SW 1271 (cell line): ENCODE results near the gene SCN8A.
"Not testable (repeated sequence)": the region's sequence is repeated elsewhere in the genome, so short reads cannot be mapped to it uniquely, and the experiment has no call there.

Experiments used
- DNase-seq, 2 experiments: peaks; one replicate each; lab custom pipeline; 2025; lab: John Stamatoyannopoulos, UW

The SCN8A gene

DNA sequence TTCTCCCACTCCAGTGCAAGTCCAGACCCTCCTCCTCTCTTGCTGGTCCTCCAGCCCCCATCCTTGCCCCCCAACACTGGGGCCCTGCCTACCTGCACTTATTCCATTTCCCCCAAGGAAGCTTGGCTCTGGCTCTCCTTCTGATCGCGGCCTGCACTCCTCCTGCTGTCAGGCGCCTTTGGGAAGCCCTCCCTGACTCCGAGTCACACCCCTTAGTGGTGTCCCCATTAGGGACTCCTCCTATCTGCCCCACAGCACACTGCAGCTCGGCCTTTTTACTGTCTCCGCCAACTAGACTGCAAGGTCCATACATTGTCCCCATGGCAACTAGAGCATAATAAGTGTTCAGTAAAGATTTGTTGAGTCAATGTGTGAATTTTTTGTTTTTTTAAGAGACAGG lies 224.5 kb downstream of the SCN8A start:
- DNase-seq, result no peak

DNA sequence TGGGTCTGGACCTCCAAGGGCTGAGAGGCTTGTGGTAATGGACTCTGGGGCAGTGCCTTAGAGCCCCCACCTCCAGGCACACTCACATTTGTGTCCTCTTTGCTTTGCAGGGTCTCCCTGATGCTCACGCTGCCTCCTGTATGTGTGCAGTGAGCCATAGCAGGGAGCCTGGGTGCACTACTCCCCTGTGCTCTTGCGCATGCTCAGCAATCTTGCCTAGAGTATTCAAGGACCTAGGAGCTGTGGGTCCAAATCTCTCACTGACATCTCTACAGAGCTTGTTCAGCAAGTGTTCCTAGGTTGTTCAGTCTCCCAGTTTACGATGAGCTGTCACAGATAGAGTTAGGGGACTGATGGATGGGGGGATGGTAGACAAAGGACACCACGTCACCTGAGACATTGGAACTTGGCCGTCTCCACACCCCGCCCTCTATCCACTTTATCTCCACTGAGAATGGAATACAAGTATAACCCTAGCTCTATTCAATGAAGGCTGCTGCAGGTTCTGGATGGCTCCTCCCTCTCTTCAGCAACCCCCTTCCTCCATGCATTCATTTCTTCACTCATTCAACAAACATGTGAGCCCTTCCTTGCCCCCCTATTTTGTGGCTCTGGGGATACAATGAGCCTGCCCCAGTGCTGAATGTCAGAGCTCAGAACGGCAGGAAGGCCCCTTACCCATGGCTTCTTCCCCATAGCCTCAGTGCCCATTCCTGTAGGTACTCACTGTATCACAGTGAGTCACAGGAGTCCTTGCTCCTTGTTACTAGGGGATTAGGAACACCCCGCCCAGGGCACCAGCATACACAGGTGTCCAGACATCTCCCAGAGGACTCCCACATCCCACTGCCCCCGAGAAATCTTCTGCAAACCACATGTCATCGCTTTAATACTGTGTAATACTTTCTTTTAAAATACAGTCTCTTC lies 226.3 kb downstream of the SCN8A start:
- no peak for DNase-seq

- no peak for DNase-seq
Measured at GRCh38 chr12:51818086-51818485, 227.1 kb downstream of the SCN8A start.

GRCh38 chr12:51818566-51819300 lies 227.7 kb downstream of the SCN8A start:
- DNase-seq, result no peak

- DNase-seq, result peak in 1 of 2 experiments; percentile 51
Measured at GRCh38 chr12:51819736-51820525, 228.9 kb downstream of the SCN8A start.

- peak; percentile 53 to 79 for DNase-seq
Measured at GRCh38 chr12:51820526-51821439, 229.8 kb downstream of the SCN8A start.

DNA sequence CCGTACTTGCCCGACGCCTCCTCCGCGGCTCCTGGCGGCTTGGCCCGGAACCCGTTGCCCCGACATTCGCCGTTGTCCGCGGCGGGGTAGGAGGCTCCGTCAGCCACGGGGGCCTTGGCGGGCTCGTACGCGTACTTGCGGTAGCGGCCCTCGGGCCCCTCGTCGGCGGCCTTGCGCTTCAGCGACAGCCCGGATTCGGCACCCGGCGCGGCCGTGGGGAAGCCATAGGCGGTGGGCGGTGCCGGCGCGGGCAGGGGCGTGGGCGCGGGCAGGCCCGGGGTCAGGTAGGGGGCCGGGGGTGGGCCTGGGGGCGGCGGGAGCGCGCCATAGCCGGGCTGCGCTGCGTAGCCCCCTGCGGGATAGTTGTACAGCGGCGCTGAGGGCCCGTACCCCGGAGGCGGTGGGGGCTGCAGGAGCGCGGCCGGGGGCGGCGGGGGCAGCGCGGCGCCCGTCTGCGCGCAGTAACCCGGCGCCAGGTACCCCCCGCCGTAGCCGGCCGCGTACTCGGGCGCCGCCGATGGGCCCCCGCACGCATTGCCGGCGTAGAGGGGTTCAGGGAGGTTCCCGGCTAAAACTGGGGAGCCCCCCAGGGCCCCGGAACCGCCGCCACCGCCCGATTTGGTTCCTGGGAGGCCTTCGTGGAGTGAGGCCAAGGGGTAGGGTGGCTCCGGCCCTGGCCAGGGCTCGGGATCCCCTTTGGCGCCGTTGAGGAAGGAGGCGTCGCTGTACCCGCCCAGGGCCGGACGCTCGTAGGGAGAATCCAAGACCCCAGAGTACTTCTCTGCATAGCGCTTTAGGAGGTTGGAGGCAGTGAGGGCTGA lies 230.6 kb downstream of the SCN8A start:
- no peak for DNase-seq

DNA sequence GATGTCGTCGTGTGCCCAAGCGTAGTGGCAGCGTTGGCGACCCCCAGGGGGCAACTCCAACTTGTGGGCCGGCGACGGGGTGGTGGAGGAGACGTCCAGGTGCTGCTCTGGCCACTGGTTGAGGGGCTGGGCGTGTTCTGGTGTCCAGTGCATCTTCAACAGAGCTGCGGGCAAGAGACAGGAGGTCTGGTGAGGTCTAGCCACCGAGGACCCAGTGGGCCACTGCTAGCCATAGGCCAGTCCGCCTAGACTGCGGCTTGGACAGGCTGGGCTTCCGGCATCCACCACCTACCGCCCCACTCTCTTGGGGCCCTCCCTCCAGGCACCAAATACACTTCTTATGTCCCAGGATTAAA lies 231.2 kb downstream of the SCN8A start:
- DNase-seq, result no peak

DNA sequence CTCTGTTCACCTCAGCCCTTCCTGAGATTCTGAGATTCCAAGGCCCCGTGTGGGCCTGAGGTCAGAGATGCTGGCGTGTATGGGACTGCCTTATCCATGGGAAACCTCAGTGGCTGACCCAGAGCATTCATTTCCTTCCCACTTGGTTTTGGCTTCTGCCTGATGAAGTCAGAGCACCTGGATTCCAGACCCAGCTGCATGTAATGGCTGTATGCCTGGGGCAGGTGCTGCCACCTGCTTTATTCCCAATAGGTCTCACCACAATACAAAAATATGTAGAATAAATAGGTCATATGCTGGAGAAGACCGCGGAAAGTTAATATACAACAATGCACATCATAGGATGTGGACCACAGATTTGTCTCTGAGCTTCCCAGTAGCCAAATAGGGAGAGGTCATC lies 231.9 kb downstream of the SCN8A start:
- no peak for DNase-seq

DNA sequence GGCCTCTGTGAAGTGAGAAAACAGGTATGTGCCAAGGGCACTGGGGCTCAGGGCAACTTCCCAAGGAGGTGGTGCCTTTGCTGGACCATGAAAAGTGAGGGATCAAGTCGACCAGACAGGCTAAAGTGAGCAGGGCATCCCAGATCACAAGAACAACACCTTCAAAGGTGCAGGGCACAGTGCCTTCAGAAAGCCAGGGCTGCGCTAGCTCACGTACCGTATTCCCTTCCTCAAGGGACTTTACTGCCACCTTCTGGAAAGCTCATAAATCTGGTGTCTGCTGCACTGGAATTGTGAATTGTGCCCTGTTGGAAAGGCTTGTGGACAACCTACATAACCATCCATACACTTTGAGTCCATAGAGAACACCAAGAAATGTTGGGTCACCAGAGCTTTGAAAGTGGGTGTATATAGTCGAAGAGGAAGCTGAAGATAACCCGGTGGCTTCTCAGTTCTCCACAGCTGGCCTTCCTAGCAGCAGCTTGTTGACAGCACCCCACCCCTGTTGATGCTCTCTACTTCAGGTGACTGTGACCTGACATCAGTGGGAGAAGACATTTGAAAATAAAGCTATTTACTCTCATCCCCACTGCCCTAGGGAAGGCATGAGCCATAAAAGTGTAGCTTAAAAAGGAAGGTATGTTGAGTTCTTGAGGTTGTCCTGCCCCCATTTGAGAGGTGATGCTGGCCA lies 233.0 kb downstream of the SCN8A start:
- peak; percentile 59 to 79 for DNase-seq

DNA sequence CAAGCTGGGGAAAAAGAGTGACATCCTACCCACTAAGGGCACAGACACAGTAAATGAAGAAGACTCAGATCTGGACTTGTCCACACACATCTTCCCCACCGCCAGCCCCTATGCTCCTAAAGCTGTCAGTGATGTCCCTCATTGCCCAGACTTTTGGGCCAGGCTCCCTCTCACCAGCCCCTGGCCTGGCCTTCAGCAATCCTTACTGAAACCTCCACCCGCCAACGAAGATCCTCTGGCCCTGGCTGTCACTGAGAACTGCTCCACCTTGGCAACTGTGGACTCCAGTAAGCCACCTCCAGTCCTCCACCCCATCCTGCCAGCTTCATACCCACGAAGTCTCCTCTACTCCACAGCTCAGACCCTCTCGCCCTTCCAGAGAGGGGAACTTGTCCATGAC lies 234.2 kb downstream of the SCN8A start:
- DNase-seq, result no peak

DNA sequence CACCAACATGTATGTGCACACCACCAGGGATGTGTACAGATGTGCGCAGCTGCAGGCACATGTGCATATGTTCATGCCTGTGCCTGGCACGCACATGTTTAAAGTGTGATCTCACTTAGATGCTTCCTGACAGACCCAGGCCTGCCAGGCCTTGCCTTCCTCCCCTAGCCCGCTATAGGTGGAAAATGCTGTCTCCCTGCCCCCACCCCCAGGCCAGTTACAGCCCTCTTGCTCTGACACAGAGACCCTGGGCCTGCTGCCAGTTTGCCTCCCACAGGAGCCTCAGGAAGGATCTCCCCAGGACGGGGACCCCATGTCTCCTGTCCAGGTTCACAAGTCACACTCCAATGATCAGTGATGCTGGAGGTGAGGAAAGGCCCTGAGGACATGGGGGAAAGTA lies 235.8 kb downstream of the SCN8A start:
- no peak for DNase-seq

DNA sequence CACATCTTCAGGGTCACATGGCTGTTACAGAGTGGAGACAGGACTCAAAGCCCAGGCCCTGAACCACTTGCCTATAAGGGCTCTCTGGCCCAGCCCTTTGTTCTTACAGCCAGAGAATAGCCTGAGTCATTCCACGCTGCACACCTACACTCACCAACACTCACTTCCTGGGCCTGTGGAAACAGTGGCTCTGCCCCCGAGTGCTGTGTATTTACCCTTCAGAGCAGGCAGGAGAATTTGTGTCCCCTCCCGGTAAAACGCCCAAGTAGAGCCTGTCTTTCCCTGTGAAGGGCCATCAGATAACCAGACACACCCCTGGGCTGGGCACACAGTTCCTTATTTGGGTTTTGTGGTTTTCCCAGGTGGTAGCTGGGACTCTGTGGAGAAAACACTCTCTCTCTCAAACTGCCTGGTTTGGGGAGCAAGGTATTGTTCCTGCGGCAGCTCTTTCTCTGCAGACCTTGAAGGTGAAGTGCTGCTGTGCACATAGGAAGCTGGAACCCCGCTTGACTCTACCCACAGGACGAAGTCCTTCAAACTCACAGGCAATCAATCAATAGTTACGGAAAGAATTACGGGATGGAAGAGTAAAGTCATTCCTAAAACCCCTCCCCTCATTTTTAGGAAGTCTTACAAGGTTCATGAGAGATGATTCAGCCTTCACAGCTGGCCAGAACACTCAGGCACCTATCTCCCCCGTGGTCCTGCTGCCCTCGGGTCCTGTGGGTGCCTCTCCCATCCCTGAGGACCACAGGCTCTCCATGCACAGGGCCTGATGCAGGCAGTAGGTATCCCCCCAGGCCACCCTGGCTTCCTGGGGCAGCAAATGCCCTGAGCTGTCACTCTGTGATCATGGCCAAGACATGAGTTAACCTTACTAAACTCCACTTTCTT lies 237.1 kb downstream of the SCN8A start:
- DNase-seq, result no peak

DNA sequence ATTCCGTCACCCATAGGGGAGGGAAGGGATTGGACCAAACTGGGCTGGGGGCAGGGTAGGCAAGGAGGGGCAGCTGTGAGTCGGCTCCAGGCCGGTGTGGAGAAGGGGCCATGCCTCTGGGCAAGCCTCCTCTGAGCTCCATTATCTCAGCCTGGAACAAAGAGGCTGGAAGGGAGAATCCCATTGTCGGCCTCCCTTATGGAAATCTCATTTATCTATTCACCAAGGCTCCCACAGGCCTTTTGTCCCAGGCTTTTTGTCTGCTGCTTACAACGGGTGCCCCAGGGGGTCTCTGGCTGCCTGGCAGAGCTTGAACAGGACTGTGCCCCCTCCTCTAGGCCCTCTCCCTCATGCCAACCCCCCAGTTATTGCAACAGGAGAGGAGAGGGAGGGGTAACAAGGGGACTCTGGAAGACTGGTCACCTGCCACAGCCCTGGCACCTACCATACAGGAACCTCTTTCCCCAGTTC lies 238.0 kb downstream of the SCN8A start:
- DNase-seq, result no peak

DNA sequence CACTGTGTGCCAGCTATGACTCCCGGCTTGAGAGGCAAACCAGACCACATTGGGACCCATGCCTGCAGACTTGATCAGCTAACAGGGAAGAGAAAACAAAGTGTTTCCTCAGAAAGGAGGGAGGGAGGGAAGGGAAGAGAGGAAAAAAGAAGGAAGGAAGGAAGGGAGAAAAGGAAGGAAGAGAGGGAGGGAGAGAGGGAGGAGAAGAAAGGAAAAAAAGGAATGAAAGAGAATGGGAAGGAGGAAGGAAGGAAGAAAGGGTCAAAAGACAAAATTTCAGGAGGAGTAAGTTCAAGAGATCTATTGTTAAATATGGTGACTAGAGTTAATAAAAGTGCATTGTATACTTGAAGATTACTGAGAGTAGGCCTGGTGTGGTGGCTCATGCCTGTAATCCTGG lies 238.6 kb downstream of the SCN8A start:
- DNase-seq, result no peak

GRCh38 chr12:51831817-51832216 lies 240.8 kb downstream of the SCN8A start:
- DNase-seq, result not testable (repeated sequence)

DNA sequence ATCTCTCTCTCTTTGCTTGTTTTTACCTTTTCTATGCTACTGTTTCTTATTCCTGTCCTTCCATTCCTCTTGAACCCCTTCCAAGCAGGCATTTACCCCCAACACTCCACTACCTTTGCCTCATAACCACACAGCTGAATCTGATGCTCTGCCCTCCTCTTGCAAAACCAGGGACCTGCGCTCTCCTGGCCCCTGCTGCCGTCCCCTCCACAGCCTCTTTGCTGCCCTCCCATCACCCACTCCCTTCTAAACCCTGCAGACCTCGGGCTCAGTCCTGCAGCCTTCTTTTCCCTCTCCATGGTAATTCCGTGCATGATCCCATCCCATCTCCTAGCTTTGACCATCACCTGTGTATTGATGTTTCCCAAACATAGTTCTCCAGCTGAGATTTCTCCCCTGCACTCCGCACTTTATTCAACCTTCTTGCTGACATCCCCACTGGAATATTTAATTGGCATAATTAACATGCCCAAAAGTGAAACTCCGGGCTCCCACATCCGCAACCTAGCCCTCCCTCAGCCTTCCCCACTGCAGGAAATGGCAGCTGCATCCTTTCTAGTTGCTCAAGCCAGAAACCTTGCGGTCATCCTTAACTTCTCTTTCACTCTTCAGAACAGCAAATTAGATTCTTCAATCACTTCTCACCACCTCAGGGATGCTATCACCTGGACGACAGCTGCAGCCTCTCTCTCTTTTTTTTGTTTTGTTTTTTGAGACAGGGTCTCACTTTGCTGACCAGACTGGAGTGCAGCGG lies 241.5 kb downstream of the SCN8A start:
- DNase-seq, result no peak
